ENCODE measurements around the gene ANKRD60.

Gene ANKRD60

DNA sequence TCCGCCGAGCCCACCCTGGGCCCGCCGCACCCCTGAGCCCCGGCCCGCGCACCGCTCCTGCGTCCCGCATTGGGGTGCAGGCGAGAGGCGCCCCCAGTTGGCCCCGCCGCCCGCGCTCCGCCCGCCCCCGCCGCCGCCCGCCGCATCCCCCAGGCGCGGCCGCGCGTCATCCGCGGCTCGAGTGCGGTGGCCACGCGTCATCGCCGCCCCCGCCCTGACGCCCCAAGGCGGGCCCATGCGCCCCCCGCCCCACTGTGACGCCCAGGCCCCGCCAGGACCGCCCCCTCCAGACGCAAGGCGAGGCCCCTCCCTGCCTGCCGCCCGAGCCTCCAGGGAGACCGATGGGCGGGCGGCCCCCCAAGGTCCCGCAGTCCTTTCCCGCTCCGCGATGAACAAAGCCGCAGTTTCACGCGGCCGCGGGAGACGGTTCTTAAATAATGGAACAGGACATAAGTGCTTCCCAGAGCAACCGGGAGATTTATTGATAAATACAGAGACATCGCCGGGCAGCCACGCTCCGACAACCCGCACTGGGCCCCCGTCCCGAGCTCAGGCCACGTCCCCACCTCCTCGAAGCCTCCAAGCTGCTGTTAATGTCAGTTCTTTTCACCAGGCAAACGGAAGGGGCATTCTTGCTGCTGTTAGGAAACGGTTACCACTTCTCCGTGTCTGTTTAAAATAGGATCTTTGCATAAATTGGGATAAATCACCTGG lies at the start of gene ANKRD60:
ANKRD60 (minus strand) TSS at position 170 of the 714 bp plus-strand sequence; CDS start at position 170, 0 bp downstream.
- no peak for DNase-seq

DNA sequence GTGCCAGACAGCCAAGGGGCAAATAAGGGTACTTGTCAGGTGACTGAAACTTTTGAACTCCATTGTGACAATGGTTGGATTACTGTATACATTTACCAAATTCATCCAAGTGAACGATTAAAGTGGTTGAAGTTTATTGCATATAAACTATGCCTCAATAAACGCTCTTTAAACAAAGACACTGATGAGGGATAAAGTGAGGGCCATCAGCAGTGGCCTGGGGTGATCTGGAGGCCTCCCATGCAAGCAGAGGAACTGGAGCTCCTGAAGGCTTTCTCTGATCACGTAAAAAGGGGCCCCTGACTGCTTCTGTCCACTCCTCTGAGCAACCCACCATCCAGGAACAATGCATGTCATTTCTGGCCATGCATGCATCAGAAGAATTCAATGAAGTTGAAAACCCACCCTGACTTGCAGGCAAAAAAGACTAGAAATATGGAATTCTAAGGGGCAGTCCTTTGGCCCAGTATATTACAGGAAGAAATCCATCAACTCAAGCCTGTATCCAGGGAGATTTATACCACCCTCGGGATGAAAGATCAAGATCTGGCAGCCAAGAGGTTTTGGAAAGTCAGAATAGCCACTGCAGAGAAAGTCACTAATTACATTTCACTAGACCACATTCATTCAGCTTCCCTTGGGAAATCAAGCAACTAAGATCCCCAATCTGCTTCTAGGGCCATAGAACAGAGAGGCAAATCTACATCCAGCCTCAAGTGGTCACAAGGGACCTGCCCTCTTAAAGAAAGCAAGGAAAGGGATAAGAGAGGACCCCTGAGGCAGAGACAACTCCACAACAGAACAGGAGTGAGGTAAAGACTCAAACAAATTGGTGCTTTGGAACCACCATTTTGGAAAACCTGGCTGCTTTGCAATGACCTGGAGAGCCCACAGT lies 49.4 kb upstream of the ANKRD60 start:
- DNase-seq, result no peak

GRCh38 chr20:58277107-58277506 lies 48.7 kb upstream of the ANKRD60 start:
- DNase-seq, result no peak

DNA sequence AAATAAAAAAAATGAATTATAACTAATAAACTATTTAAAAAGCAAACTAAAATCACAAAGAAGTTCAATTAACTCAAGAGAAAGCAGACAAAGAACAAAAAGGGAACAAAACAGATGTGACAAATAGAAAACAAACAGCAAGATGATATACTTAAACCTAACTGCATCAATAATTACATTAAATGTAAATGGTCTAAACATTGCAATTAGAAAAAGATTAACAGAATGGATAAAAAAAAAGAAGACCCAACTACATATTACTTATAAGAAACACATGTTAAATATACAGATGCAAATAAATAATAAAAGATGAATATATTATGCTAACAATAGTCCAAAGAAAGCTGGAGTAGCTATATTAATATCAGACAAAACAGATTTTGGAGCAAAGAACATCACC lies 45.9 kb upstream of the ANKRD60 start:
- no peak for DNase-seq

GRCh38 chr20:58271606-58272351 lies 43.3 kb upstream of the ANKRD60 start:
- DNase-seq, result no peak

DNA sequence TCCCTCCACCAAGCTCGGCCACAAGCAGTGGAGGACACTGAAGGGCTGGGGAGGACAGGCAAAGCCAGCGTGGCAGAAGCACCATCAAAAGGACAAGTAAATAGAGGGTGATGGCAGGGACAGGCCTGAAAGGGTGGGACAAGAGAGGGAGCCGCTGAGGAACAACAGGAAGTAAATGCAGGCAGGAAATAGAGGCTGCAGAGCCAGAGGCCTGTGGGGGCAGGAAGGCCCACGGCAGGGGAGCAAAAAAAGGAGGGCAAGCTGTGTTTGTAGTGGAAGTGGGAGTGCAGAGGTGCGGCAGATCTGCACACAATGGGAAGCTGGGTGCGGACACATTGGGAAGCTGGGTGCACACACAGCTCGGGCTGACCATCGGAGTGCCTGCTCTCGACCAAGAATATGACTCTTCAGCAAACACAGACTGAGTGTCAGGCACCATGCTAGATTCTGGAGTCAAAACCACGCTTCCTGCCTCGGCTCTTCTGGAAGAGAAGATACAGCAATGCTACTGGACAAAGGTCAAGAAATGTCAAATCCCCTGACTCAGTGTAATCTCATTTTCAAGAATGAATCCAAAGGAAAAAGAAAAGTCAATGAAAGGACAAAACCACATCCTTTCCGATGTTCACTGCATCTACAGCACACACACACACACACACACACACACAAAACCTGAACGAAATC lies 40.6 kb upstream of the ANKRD60 start:
- DNase-seq, result no peak

- no peak for DNase-seq
These were observed 40.0 kb upstream of the ANKRD60 start for GRCh38 chr20:58268421-58268821.

GRCh38 chr20:58267389-58268215 lies 39.1 kb upstream of the ANKRD60 start:
- no peak for DNase-seq

DNA sequence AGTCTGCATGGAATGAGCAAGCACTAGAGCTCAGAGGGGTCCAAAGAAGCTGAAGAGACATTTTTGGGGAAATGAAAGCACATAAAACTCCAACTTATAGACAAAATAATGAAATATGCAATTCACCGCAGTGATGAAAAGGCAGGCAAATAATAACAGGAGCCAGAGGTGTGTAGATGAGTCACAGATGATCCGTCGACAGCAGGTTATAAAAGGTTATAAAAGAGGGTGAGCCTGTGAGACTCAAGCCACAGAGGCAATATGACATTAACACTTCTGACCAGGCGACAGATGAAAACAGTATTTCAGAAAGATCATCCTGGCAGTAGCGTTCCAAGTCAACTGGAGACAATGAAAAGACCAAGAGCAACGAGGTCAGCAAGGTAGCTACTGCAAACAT lies 35.8 kb upstream of the ANKRD60 start:
- DNase-seq, result no peak

- no peak for DNase-seq
These were observed 33.2 kb upstream of the ANKRD60 start for GRCh38 chr20:58261660-58262059.

DNA sequence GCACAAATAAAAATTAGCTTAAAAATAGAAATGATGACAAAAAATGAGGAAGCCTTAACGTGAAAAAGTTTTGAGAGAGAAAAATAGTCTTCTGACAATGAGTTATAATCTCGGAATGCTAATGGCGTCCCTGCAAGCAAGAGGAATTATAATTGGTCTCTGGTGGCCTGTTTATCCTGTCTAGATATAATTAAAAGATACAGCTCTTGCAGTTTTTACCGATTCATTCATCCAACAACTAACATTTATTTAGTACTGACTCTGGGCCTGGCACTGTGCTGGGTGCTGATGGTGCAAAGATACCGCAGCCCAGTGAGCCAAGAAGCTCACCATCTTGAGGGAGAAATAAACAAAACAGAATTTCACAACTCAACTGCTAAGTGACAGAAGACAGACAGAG lies 31.6 kb upstream of the ANKRD60 start:
- no peak for DNase-seq

DNA sequence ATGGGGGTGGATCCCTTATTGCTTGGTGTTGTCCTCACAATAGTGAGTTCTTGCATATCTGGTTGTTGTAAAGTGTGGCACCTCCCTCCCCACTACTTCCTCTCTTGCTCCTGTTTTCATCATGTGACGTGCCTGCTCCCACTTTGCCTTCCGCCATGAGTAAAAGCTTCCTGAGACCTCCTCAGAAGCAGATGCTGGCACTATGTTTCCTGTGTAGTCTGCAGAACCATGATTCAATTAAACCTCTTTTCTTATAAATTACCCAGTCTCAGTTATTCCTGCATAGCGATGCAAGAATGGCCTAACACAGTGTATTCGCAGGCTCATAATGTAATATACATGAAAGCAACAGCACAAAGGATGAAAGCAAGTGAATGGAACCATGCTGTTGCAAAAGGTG lies 28.4 kb upstream of the ANKRD60 start:
- DNase-seq, result no peak

- DNase-seq, result no peak
These were observed 27.9 kb upstream of the ANKRD60 start for GRCh38 chr20:58256307-58256706.

DNA sequence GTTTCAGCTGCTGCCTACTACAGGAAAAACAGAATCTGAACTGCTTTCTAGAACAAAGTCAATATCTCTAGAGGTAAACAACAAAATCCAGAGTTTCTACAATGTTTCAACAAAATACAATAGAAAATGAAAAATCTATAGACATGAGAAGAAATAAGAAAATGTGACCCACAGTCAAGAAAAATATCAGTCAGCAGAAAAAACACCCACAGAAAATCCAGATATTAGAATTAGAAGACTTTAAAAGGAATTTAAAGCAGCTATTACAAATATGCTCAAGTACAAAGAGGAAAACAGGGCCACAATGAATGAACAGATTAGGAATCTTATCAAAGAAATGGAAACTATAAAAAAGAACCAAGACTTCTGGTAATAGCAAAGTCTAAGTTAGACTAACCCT lies 26.4 kb upstream of the ANKRD60 start:
- no peak for DNase-seq

DNA sequence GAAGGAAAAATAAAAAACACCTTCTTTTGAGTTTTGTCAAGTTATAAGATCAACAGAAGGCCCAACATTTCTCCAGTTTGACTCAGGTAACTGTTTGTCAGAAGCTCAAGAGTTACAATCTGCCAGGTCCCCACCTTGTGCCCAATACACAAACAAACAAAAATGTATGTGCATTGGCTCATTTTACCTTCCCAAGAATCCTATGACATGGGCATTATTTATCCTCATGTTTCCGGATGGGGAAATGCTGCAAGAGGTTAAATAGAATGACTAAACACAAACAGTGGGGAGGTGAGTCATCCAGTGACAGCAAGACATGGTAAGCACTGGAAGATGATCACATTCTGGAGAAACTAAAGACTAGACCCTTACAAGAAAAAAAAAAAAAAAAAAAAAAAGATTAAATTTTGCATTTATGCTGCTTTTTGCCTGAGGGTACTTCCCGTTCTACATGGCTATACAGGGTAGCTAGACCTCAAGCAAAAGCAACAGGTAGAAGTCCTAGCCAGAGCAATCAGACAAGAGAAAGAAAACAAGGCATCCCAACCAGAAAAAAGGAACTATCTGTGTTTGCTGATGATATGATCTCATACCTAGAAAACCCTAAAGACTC lies 23.6 kb upstream of the ANKRD60 start:
- DNase-seq, result no peak

GRCh38 chr20:58251348-58251978 lies 23.0 kb upstream of the ANKRD60 start:
- no peak for DNase-seq

DNA sequence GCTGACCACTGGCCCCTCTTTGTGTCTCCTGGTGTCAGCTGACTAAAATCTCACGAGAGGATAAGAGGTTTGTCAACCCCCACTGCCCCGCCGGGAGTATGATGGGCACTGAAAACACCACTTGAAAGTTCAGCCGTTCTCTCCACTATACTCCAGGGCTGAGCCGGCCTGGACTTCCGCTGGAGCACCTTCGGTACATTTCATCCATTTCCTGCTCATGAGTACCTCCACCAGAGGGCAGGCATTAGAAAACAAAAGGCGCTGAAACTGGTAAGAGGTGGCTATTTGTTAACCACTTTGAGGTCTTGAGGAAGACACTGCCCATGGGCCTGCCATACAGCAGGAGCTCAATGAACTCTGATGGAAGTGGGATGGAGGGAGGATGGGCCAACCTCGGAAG lies 17.9 kb upstream of the ANKRD60 start:
- no peak for DNase-seq

GRCh38 chr20:58245931-58246330 lies 17.5 kb upstream of the ANKRD60 start:
- DNase-seq, result no peak

- DNase-seq, result no peak
These were observed 16.9 kb upstream of the ANKRD60 start for GRCh38 chr20:58245181-58245891.

DNA sequence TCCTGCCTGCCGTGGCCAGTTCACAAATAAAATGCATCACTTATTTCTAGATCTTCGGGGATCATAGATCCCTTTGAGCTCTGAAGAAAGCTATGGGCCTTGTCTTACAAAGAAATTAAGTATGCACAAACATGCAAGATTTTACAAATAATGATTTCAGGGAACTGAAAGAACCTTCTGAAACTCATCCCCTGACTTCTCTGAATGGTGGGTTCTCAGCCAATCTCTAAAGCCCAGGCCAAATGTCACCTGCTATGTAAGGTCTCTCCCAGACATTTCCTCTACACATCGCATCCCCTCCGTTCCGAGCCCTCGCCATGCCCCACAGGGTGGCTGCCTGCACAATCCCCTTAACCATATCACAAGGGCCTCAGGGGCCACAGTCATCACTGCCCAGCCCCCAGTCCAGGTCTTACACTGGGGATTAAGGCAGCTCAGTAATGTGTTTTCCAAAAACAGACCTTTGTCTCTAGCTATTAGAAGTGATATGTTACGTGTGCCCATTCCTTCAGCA lies 16.1 kb upstream of the ANKRD60 start:
- no peak for DNase-seq

Measured in hippocampal formation (tissue), 2 donors.